BLaER1 treated with 17β-estradiol and CSF1 and Interleukin-3, amounts not matched to agents 10 nM and 100 nM (cell line): ENCODE data around the gene UBXN6.

ENCODE experiments used
- H3K27ac ChIP-seq, 11 experiments: shearing (Covaris generic); formaldehyde crosslinking; 2 replicates each; pipeline ENCODE4 v1.8.1; 2022
- H3K27me3 ChIP-seq, 11 experiments: shearing (Covaris generic); formaldehyde crosslinking; 2 replicates each; pipeline ENCODE4 v1.8.1; 2022
- H3K36me3 ChIP-seq, 11 experiments: shearing (Covaris generic); formaldehyde crosslinking; 2 replicates each; pipeline ENCODE4 v1.8.1; 2022
- H3K4me1 ChIP-seq, 10 experiments: shearing (Covaris generic); formaldehyde crosslinking; 2 replicates each; pipeline ENCODE4 v1.8.1; 2022
- H3K4me2 ChIP-seq, 11 experiments: shearing (Covaris generic); formaldehyde crosslinking; 2 replicates each; pipeline ENCODE4 v1.8.1; 2022
- H3K4me3 ChIP-seq, 10 experiments: shearing (Covaris generic); formaldehyde crosslinking; 2 replicates each; pipeline ENCODE4 v1.8.1; 2022
- H3K9ac ChIP-seq, 11 experiments: shearing (Covaris generic); formaldehyde crosslinking; 2 replicates each; pipeline ENCODE4 v1.8.1; 2022
- H3K9me3 ChIP-seq, 11 experiments: shearing (Covaris generic); formaldehyde crosslinking; replicated peaks in 1 of 11; 2 replicates each; pipeline ENCODE4 v1.8.1; 2022
- H4K20me1 ChIP-seq, 11 experiments: shearing (Covaris generic); formaldehyde crosslinking; 2 replicates each; pipeline ENCODE4 v1.8.1; 2022
- Cebpa-rat ChIP-seq, 11 experiments: shearing (Covaris generic); IDR thresholded peaks; 2 replicates each; pipeline ENCODE4 v1.8.1; 2022

The UBXN6 gene

GRCh38 chr19:4497770-4498389 is 40.3 kb upstream of the UBXN6 start:
- Histone ChIP-seq H4K20me1 (peaks cover 0 to 62% (median 14%) of the 10 kb centered on the region in 11 experiments; a peak in 16 of 22 replicates), H3K36me3 (peaks cover 71 to 94% (median 87%) of the 10 kb centered on the region in 11 experiments), H3K4me2 (no peak overlapping the region), H3K9ac (no peak overlapping the region; a peak in 1 of 22 replicates), H3K4me1 (peaks cover 12 to 20% (median 19%) of the 10 kb centered on the region in 10 experiments; a peak in 19 of 20 replicates), H3K9me3 (no peaks in the 10 kb centered on the region), H3K27me3 (no peaks in the 10 kb centered on the region), H3K27ac (no peak overlapping the region), H3K4me3 (no peak overlapping the region)
- TF ChIP-seq Cebpa-rat (IDR thresholded peaks at IDR 0.05) = no peak

DNA sequence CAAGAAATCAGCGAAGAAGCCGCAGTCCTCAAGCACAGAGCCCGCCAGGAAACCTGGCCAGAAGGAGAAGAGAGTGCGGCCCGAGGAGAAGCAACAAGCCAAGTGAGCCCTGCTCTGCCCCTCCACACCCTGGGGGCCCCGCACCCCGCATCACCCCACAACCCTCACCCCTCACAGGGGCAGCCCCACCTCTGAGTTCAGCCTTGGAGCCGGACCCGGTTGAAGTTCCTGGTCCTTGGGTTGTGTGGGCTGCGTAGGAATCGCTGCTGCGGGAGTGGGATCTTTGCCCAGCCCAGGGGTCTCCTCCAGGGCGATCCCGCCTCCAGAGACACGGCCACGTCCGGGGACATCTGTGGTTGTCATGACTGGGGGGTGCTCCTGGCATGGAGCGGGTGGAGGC is 38.7 kb upstream of the UBXN6 start:
- Histone ChIP-seq H3K27ac (no peak overlapping the region), H4K20me1 (peaks cover 0 to 47% (median 7%) of the 10 kb centered on the region in 11 experiments; a peak in 12 of 22 replicates), H3K27me3 (no peaks in the 10 kb centered on the region), H3K9ac (no peak overlapping the region; a peak in 1 of 22 replicates), H3K4me1 (peaks cover 0 to 4% (median 4%) of the 10 kb centered on the region in 10 experiments; a peak in 11 of 20 replicates), H3K36me3 (peaks cover 72 to 97% (median 89%) of the 10 kb centered on the region in 11 experiments), H3K4me3 (no peak overlapping the region), H3K9me3 (no peaks in the 10 kb centered on the region; a peak in 2 of 22 replicates), H3K4me2 (no peak overlapping the region)
- TF ChIP-seq Cebpa-rat (IDR thresholded peaks at IDR 0.05) = no peak

- Histone ChIP-seq H3K4me3 (no peak overlapping the region), H3K9me3 (no peaks in the 10 kb centered on the region; a peak in 2 of 22 replicates), H3K36me3 (peaks cover 73 to 94% (median 87%) of the 10 kb centered on the region in 11 experiments), H3K27ac (no peak overlapping the region), H3K27me3 (no peaks in the 10 kb centered on the region), H3K4me2 (no peak overlapping the region), H3K4me1 (no peaks in the 10 kb centered on the region; a peak in 1 of 20 replicates), H3K9ac (no peak overlapping the region), H4K20me1 (peaks cover 0 to 39% (median 5%) of the 10 kb centered on the region in 11 experiments; a peak in 7 of 22 replicates)
- TF ChIP-seq Cebpa-rat (IDR thresholded peaks at IDR 0.05) = no peak
Observed at GRCh38 chr19:4495471-4495870, 37.9 kb upstream of the UBXN6 start.

GRCh38 chr19:4494691-4495064 is 37.1 kb upstream of the UBXN6 start:
- no peak overlapping the region for H3K4me3 ChIP-seq
- H3K4me1 ChIP-seq = no peaks in the 10 kb centered on the region
- TF ChIP-seq Cebpa-rat (IDR thresholded peaks at IDR 0.05) = no peak
- H3K9ac ChIP-seq = no peak overlapping the region
- H3K9me3 ChIP-seq = no peaks in the 10 kb centered on the region; a peak in 2 of 22 replicates
- H4K20me1 ChIP-seq = peaks cover 0 to 32% (median 5%) of the 10 kb centered on the region in 11 experiments; a peak in 7 of 22 replicates
- H3K27me3 ChIP-seq = no peaks in the 10 kb centered on the region
- H3K27ac ChIP-seq = no peak overlapping the region
- no peak overlapping the region for H3K4me2 ChIP-seq
- H3K36me3 ChIP-seq = peaks cover 75 to 94% (median 89%) of the 10 kb centered on the region in 11 experiments

DNA sequence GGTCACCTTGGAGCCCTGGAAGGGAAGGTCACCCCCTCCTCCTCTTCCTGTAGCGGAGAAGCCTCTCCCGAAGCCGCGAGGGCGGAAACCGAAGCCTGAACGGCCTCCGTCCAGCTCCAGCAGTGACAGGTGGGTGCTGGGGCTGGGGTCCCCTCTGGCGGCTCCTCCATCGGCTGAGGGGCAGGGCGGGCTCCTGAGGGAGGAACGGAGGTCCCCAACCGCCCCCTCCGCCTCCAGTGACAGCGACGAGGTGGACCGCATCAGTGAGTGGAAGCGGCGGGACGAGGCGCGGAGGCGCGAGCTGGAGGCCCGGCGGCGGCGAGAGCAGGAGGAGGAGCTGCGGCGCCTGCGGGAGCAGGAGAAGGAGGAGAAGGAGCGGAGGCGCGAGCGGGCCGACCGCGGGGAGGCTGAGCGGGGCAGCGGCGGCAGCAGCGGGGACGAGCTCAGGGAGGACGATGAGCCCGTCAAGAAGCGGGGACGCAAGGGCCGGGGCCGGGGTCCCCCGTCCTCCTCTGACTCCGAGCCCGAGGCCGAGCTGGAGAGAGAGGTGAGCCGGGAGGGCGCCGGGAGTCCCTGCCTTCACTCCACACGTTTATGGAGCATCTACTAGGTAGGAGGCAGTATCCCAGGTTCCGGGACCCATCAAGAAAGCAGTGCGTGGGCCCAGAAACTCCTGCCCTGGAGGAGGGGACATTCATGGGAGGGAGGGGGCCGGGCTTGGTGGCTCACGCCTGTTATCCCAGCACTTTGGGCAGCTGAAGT is 36.5 kb upstream of the UBXN6 start:
- no peak overlapping the region for H3K4me2 ChIP-seq
- no peaks in the 10 kb centered on the region for H3K4me1 ChIP-seq
- H3K36me3 ChIP-seq = peaks cover 81 to 98% (median 94%) of the 10 kb centered on the region in 11 experiments
- no peak overlapping the region for H3K9ac ChIP-seq
- no peak overlapping the region for H3K27ac ChIP-seq
- H4K20me1 ChIP-seq = peaks cover 0 to 32% (median 5%) of the 10 kb centered on the region in 11 experiments; a peak in 7 of 22 replicates
- no peak for TF ChIP-seq Cebpa-rat (IDR thresholded peaks at IDR 0.05)
- no peaks in the 10 kb centered on the region for H3K27me3 ChIP-seq
- H3K4me3 ChIP-seq = no peak overlapping the region
- H3K9me3 ChIP-seq = no peaks in the 10 kb centered on the region; a peak in 2 of 22 replicates

DNA sequence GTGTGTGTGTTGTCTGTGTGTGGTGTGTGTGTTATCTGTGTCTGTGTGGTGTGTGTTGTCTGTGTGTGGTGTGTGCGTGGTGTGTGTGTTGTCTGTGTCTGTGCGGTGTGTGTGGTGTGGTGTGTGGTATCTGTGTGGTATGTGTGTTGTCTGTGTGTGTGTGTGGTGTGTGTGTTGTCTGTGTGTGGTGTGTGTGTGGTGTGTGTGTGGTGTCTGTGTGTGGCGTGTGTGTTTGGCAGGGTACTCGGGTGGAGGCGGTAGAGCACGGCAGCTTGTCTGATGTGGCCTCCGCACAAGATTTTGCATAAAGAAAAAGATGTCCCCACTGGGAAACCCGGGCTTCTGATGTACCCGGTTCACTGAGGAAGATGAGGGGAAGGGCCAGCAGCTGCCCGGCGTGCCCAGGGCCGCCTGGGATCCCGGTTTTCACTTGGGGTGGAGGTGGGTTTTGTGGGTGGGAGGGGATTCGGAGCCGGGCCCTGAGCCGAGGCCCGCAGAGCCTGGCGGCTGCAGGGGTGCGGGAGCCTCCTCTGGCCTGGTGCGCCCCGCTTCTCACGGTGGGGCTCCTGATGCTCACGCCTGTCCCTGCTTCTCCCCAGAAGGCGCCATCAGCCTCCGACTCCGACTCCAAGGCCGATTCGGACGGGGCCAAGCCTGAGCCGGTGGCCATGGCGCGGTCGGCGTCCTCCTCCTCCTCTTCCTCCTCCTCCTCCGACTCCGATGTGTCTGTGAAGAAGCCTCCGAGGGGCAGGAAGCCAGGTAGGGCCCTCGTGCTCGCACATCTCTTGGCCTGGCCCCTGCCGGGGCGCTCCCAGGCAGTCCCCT is 35.7 kb upstream of the UBXN6 start:
- Histone ChIP-seq H4K20me1 (peaks cover 0 to 32% (median 5%) of the 10 kb centered on the region in 11 experiments; a peak in 7 of 22 replicates), H3K9ac (no peak overlapping the region), H3K4me3 (no peak overlapping the region), H3K4me1 (no peaks in the 10 kb centered on the region), H3K27me3 (no peaks in the 10 kb centered on the region), H3K27ac (no peak overlapping the region), H3K9me3 (no peaks in the 10 kb centered on the region; a peak in 2 of 22 replicates), H3K4me2 (no peak overlapping the region), H3K36me3 (peaks cover 84 to 98% (median 96%) of the 10 kb centered on the region in 11 experiments)
- TF ChIP-seq Cebpa-rat (IDR thresholded peaks at IDR 0.05) = no peak

- H3K9me3 ChIP-seq = no peaks in the 10 kb centered on the region; a peak in 2 of 22 replicates
- TF ChIP-seq Cebpa-rat (IDR thresholded peaks at IDR 0.05) = no peak
- H3K36me3 ChIP-seq = peaks cover 81 to 98% (median 93%) of the 10 kb centered on the region in 11 experiments
Observed at GRCh38 chr19:4492337-4493103, 34.9 kb upstream of the UBXN6 start.

GRCh38 chr19:4491446-4491845 is 33.9 kb upstream of the UBXN6 start:
- H3K9ac ChIP-seq = no peak overlapping the region
- H3K4me1 ChIP-seq = no peaks in the 10 kb centered on the region
- TF ChIP-seq Cebpa-rat (IDR thresholded peaks at IDR 0.05) = no peak
- no peak overlapping the region for H3K27ac ChIP-seq
- H3K4me2 ChIP-seq = no peak overlapping the region
- no peaks in the 10 kb centered on the region for H3K27me3 ChIP-seq
- H3K9me3 ChIP-seq = no peaks in the 10 kb centered on the region; a peak in 2 of 22 replicates
- H4K20me1 ChIP-seq = peaks cover 0 to 28% (median 5%) of the 10 kb centered on the region in 11 experiments; a peak in 7 of 22 replicates
- no peak overlapping the region for H3K4me3 ChIP-seq
- H3K36me3 ChIP-seq = peaks cover 78 to 98% (median 90%) of the 10 kb centered on the region in 11 experiments

More at GRCh38 chr19:4492337-4493103, 34.9 kb upstream of the UBXN6 start:
- Histone ChIP-seq H3K27me3 (no peaks in the 10 kb centered on the region), H3K27ac (no peak overlapping the region), H3K4me1 (no peaks in the 10 kb centered on the region), H4K20me1 (peaks cover 0 to 32% (median 5%) of the 10 kb centered on the region in 11 experiments; a peak in 7 of 22 replicates), H3K4me2 (no peak overlapping the region), H3K9ac (no peak overlapping the region), H3K4me3 (no peak overlapping the region)
